RPMI8226 (cell line): ENCODE measurements around the gene PIK3AP1.
"Not testable (repeated sequence)": the region's sequence is repeated elsewhere in the genome, so short reads cannot be mapped to it uniquely, and the experiment has no call there.

Experiments
- DNase-seq: peaks from one replicate; pipeline ENCODE4 v3.0.0-alpha.2; 2015

Gene PIK3AP1

DNA sequence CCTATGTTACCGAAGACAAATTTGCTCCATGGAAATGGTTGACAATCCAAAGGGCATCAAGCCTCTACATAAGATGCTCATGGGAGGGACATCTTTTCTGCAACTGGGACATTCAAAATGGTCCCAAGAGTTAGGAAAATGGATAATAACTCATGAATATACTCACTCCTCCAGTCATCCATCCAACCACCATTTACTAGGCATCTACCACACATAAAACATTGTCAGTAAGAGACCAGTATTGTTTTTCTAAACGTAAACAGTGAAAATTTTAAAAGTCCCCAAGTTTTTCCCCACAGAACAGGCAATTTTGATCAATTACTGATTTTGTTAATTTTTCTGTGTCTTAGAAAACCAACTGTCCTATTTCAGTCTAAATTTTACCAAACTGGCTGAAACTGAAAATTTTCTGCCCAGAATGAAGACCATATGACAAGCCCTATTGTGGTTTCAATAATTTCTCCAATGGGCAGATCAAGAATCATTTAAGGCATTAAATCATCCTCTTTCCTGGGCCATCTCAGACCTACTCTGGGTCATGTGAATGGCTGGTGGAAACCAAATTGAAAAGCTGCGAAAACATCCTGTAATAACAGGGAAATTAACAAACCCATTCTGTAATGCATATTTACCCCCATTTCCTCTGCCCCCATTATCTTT is 24.2 kb downstream of the PIK3AP1 start:
- DNase-seq, result no peak

DNA sequence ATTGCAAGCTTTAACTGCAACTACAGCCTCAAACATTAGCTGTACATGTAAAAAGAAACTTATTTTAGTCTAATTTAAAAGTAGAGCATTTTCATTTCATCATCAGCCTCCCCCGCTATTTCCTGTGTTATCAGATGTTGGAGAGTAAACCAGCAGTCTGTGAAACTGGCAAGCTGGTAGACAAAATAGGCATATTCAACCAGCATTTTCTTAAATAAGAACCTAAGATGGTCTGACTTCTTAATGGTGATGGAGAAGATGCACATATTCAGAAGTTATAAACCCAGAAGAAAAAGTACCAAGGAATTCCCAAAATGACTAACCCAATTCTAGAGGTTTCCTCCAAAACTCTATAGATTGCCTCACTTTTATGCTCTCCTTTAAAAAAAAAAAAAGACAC is 24.9 kb downstream of the PIK3AP1 start:
- DNase-seq, result no peak

- DNase-seq, result no peak
These were observed 26.9 kb downstream of the PIK3AP1 start for GRCh38 chr10:96693431-96693830.

DNA sequence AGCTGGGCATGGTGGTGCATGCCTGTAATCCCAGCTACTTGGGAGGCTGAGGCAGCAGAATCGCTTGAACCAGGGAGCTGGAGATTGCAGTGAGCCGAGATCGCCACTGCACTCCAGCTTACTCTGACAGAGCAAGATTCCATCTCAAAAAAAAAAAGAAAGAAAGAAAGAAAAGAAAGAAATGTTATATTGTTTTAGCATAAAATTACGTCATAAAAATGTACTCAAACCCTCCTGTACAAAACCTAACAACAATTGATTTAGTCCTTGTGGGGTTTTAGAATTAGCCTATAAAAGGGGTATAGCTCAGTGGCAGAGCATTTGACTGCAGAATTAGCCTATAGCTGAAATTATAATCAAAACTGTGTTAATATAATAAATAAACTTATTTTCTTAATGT is 27.9 kb downstream of the PIK3AP1 start:
- no peak for DNase-seq

DNA sequence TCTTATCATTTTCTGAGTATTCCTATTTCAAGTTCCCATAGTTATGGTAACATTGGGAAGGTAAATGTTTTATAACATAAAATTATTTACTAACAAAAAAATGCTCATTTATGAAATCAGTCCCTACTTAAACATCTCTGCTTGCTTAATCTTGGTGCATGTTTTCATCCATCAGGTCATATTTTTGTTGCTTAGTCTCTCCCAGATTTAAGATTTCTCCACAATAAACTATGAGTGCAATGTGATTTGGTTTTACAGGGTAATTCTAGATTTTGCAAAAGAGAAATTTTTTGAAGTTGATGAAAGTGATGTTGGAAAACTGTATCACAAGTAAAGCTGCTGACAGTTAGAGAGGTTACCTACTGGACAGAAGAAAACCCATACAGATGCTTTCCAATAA is 28.6 kb downstream of the PIK3AP1 start:
- no peak for DNase-seq

DNA sequence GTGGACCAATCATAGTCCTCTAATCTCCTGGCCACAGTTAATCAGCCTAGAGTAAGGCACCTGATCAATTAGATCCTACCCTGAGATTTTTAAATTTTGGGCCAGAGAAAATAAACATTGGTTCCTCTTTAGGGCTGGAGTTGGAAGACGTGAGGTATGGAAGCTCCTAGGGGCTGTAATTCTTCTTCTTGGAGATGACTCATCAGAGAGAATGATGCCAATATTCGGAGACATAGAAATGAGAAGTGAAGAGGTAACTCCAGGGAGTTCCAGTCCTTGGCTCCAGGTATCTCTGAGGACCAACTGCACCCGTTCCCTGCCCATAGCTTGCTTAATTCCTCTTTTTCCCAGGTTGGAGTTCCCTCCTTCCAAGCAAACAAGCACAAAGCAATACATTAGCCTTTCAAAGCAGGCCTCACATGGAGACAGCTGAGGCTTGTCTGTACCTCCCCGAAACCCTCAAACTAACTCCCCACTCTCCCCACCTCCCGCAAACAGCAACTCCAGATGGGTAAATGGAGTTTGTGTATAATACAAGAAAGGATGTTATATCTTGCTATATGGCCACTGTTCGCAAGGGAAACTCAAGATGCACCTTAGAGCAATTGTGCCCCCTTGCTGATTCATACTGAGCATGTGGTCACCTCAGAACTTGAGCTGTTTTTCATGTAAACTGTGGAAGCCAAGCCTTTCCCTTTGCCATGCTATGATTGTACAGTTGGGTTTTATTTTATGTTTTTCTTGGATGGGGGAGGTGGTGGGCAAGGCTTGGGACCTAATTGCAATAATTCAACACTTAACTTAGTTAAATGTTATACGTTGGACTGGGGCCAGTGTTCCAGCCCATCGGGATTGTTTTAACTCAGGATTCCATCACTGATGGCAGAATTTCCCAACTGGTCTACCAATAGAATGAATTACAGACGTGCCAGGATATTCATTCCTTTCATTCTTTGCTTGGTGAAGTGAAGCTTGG is 29.3 kb downstream of the PIK3AP1 start:
- no peak for DNase-seq

DNA sequence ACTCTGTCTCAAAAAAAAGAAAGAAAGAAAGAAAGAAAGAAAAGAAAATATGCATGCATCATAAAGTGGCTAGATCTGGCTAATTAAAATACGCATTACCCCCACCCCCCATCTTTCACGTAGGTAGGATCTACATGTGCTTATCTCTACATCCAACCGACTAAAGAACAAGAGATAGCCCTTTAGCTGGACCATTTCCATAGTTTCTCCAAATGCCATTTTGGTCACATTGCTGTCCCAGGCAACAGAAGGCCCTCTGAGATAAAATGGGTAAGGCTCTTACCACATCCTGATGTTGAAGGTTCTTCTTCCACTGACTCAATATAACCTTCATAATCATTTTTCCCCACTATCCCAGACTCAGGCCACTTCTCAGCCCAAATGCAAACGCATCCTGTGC is 31.5 kb downstream of the PIK3AP1 start:
- DNase-seq, result no peak

DNA sequence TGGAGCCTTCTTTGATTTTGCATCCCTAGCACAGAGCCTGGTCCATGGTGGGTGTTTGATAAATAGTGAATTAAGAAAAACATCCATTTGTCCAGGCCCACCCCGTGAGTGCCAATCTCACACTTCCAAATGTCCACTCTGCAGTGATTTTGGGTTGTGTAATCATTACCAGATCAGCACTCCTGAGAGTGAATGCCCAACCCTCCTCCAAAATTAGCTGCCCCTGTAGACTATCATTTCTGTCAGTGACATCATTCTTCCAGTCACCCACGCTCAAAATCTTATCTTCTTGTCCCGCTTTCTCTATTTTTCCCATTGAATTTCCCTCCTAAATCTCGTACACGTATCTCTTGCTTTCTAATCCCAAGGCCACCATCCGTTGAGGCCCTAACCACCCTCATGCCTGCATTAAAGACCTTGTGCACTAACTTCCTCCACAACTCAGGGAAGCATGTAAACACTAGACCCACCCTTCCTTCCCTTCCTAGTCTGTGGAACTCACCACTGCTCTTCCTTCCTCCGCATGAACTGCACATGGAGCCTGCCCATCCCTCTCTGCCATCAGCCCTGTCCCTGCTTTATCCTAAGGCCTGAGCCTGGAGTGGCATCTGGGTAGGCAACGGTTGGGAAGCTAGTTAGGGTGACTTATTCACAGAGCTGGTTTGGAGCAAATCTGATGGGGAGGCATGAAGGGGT is 32.8 kb downstream of the PIK3AP1 start:
- DNase-seq, result no peak

- DNase-seq, result no peak
These were observed 33.8 kb downstream of the PIK3AP1 start for GRCh38 chr10:96686514-96686913.

DNA sequence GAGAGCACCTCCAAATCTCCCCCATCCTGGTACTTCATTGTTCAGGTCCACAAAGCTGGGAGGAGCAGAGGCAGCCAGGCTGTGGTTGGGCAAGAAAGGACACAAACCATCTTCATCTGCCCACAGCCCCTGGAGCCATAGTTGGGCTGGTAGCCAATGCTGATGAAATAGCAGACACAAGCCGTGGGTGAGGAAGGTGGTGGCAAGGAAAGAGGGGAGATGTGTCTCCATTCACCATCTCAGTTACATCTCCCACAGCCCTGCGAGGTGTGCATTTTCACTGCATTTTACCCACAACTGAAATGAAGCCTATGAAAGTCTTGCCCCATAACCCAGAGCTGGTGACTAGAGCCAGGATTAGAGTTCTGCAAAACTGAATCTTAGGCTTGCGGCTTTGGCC is 35.0 kb downstream of the PIK3AP1 start:
- no peak for DNase-seq

DNA sequence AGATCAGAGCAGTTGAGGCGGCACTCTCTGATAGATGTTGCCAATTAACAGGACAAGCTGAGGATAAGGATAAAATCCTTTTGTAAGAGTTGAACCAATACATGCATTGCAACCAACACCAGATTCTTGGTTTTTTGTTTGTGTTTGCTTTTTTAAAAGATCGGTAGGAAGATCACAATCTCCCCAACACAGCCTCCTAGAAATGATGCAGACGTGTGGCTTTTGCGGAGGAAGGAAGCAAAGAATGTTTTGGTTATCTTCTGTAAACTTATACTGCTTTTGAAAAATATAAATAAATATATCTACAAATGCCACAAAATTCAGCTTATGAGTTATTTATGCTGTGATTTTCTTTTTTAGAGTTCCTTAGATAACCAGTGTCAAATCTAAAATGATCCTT is 35.5 kb downstream of the PIK3AP1 start:
- DNase-seq, result no peak

DNA sequence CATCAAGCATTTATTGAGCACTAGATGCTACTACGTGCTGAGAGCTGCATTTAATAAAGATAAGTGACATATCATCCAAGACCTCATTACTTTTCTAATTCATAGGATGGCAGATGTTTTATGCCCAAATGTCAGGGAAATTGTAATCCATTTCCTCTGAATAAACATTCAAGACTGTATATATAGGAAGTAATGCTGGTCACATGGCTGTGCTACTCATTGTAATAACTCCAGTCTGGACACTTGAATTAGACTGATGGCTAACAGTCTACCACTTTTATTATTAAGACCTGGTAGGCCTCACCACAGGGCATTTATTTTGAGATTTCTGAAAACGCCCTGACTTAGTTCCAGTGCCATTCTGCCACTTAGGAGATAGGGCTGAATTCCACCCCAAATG is 36.6 kb downstream of the PIK3AP1 start:
- no peak for DNase-seq

DNA sequence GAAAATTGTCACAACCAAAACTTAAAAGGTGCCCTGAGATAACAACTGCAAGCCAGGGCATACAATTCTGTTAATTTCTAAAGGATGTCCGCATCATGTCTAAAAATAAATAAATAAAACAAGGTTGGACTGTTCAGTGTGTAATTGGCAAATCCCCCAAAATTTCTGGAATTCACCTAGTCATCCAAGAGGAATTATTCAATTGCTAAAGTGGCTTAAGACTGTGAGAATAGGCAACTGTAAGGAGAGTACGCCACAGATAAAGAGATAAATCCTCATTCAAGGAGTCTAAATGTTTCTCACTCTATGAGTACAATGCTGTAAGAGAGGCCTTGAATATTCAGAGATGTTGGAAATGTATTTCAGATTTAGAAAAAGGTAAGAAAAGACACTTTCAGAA is 37.2 kb downstream of the PIK3AP1 start:
- no peak for DNase-seq

GRCh38 chr10:96681524-96681923 is 38.8 kb downstream of the PIK3AP1 start:
- no peak for DNase-seq

DNA sequence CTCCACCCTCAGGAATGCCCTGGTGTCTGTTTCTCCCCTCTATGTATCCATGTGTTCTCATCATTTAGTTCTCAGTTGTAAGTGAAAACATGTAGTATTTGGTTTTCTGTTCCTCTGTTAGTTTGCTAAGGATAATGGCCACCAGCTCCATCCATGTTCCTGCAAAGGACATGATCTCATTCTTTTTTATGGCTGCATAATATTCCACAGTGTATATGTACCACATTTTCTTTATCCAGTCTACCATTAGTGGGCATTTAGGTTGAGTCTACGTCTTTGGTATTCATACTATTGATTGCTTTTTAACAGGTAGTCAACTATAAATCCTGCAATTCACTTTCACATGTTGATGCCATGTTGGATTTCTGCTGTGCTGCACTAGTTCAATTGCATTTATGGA is 39.9 kb downstream of the PIK3AP1 start:
- not testable (repeated sequence) for DNase-seq

DNA sequence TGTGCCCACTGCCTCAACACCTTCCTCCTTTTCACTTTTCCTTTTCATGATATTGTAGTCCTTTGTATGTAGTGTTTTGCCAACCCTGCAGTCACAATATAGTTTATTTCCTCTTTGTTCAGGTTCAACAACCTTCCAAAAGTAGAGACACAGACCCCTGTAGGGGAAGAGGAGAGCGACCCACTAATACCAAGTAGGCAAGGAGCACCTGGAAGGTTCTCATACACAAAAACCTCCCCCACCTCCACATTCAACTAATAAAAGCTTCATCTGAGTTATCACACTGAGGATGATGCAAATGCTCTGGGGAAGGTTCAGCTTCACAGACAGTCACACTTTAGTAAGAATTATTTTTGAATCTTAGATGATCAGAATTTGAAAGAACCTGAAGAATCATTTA is 41.6 kb downstream of the PIK3AP1 start:
- no peak for DNase-seq

DNA sequence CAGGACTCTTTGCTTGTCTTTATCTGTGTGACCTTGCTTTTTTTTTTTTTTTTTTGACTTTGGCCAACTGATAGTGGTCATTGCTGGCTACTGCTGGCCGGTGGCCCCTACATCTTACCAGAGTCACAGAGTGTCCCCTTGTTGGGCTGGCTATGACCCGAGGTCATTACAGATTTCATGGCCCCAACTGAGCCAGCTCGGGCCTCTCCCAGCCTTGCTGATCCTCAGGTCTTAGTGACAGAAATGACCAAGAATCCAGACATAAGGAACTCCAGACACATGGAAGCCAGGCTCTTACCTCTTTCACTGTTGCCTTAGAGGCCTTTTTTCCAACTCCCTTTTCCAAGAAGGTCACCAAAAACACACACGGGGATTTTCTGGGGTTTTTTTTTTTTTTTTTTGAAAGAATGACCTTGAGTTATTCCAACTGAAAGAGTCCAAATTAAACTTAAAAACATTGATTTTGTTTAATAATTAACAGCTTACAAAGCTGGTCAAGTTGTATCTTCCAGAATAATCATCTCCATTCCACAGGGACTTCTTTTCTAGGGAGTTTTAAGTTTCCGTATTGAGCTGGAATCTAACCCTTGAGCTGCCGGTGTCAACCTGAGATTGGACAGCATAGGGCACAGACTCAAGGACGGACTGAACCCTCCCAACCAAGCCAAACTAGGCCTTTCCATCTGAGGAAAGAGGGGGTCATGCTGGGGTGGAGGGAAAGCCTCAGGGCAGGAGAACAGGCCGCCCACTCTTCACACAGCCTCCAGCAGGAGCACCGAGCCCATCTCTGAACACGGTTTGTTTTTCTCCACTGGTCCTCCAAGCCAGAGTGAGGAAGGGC is 43.8 kb downstream of the PIK3AP1 start:
- no peak for DNase-seq

DNA sequence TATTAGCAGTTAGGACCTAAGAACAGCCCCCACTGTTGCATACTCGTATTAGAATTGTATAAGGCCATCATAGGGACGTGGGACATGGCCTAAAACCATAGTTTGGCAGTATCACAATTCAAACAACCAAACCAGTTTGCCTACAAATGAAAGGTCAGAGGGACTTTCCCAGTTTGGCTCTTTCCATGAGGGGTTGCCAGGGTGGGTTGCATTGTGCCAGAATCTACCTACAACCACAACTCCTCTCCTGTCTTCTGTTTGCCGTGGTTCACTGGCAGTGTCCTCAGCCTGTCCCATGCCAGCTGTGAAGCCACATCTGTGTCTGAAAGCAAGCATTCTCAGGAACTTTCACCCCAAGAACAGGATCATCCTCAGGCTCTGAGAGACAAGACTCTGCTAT is 44.5 kb downstream of the PIK3AP1 start:
- no peak for DNase-seq

DNA sequence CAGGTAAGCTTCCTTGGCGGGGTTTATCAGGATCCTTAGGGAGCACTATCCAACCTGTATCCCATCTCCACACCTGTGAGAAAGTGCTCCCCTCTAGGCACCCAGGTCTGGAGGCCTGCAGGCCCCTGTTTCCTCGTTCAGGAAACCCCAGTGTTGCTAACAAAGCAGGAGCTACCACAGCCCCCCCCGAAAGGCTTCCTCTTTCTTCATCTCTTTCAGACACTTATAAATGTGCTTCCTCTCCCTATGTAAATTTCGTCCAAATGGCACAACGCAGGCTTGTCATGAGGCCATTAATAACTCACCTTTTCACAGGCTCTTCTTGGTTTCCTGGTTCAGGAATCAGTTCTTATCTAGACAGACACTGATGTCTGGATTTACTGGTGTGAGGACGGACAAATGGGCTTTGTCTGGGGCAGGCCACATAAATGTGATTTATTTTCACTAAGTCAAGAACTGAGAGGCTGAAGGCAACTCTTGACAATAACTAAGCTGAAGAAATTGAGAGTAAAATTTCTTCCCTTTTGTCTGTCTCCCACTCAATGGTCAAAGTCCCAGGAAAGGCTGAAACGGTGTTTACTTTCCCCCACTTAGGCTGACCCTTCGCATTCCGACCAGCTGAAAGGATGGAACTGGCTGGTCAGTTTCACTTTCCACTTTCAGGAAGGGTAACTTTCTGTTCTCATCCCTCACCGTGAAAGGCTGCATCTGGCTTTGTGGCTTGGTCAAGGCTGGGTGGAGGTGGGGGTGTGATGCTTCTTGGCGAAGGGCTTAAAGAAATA is 46.8 kb downstream of the PIK3AP1 start:
- DNase-seq, result peak; percentile 6

DNA sequence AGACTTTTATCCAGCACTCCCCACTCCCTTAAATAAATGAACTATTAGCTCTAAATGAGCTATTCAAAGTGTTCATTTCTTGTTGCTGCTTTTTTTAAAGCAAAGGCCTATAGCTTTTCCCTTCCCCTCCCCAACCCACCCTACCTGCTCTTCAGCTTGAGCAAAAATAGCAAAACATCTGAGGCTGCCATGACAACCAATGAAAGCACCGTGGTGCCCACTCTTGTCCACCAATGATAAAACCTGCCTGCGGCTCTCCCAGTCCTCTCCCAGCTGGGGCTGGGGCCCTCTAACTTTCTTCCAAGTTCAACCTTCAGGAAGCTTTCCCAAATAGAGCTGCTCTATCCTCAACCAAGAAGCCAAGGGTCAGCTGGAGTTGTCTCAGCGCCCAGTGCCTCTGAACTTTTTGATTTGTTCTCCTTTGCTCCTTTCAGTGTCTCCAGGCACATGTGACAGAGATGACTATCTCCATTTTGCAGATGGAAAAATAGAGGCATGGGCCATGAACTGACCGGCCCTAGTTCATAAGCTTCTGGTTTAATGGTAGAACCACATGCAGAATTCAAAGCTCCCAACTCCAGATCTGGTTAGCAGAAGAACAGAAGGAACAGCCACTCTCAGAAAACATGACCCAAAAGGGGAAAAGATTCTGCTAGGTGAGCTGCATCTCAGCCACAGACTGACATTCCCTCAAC is 47.7 kb downstream of the PIK3AP1 start:
- DNase-seq, result no peak

DNA sequence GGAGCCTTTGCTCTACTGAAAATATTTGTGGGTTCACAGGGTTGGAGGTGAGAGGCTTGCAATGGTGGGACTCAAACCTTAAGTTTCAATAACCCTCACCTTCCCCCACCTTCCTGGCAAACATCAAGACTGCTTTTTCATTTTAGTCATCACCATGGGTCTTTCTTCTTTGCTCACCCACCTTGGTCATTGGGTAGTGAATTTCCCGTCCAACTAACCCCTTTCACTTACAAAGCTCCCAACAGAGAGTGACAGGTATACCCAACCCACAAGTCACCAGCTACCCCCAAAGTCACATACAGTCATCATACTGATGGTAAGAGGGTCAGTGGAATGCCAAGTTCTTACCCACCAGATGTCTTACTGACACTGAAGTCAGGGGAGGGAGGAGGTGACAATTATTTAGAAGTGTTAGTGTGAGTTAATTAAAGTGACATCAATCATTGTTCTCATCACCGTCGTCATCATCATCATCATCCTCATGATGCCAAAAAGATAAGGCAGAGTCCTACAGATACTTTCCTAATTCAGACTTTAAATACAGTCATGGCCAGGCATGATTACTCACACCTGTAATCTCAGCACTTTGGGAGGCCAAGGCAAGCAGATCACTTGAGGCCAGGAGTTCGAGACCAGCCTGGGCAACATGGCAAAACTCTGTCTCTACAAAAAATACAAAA is 49.0 kb downstream of the PIK3AP1 start:
- DNase-seq, result no peak
